ENCODE data around the gene PAPPA. TPM values are rescaled to one million over a fixed set of nuclear protein-coding genes. Genes with fewer than 3 reads are reported as not detected.

Gene PAPPA
- total RNA-seq, 1 experiment from 2014 or later: 0.17 TPM

DNA sequence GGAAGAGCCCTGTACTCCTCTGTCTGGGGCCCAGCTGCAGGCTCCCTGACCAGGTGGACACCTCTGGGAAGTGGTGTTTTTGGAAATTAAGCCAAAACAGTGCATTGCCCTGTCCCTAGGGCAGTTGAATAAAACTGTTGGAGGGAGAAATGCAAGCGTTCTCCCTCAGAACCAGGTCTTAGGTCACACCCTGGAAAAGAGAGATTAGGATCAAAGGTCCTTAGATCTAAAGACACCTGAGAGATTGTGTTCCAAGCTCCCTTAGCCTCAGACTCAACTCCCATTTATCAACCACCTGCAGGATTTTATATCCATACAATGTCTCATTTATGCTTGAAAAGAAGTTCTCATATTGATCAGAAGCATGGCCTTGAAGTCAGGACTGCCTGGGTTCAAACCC lies 64.8 kb downstream of the PAPPA start:
- Mint-ChIP-seq H3K4me1 (peaks cover 5% of the 10 kb centered on the region in 2 experiments), H3K36me3 (ENCODE audit: insufficient read depth in 1 of 3, low read depth in 3 of 3) (no peaks in the 10 kb centered on the region), H3K27me3 (ENCODE audit: low read depth) (peaks cover 2% of the 10 kb centered on the region), H3K27ac (no peak overlapping the region), H3K9me3 (no peaks in the 10 kb centered on the region; a peak in 1 of 5 replicates), H3K4me3 (no peak overlapping the region)
- Histone ChIP-seq H3K18ac (ENCODE audit: insufficient read length, low read depth, low read length) (no peak overlapping the region), H4K91ac (ENCODE audit: insufficient read length, low read depth, low read length) (no peak overlapping the region), H3K79me1 (ENCODE audit: insufficient read depth, low read depth, low read length, poor library complexity, severe bottlenecking) (no peaks in the 10 kb centered on the region), H2BK5ac (ENCODE audit: insufficient read length, low read length) (no peak overlapping the region), H3K4me2 (ENCODE audit: insufficient read depth, insufficient read length, low read length) (no peak overlapping the region), H3K27me3 (ENCODE audit: insufficient read depth, low read length) (no peaks in the 10 kb centered on the region), H3K14ac (ENCODE audit: insufficient read depth, low read length) (no peak overlapping the region), H2AK5ac (ENCODE audit: insufficient read length, low read length) (no peak overlapping the region), H2BK20ac (ENCODE audit: low read depth, low read length, poor library complexity, severe bottlenecking) (no peak overlapping the region), H3K79me2 (ENCODE audit: insufficient read depth, low read length) (no peaks in the 10 kb centered on the region), H3T11ph (ENCODE audit: low read length) (no peak overlapping the region), H3K23me2 (ENCODE audit: insufficient read length, low read depth, low read length, poor library complexity, severe bottlenecking) (no peaks in the 10 kb centered on the region), H3K27ac (ENCODE audit: insufficient read length, low read depth, low read length) (no peak overlapping the region), H2BK15ac (ENCODE audit: low read depth, low read length) (no peak overlapping the region), H2BK120ac (ENCODE audit: low read depth, low read length, poor library complexity, severe bottlenecking) (no peak overlapping the region), H3K9ac (ENCODE audit: extremely low read depth, insufficient read length, low read length) (no peak overlapping the region), H3K4ac (ENCODE audit: low read depth, low read length) (no peak overlapping the region), H2AFZ (ENCODE audit: low read length) (no peak overlapping the region), H3K56ac (ENCODE audit: insufficient read length, low read depth, low read length) (no peak overlapping the region), H3K9me3 (ENCODE audit: control insufficient read depth, low read depth, low read length) (no peaks in the 10 kb centered on the region), H4K20me1 (ENCODE audit: control insufficient read depth, insufficient read depth, insufficient read length) (no peaks in the 10 kb centered on the region), H2BK12ac (ENCODE audit: insufficient read length, low read depth, low read length) (no peak overlapping the region), H3K4me1 (ENCODE audit: insufficient read depth, low read length) (no peaks in the 10 kb centered on the region), H4K5ac (ENCODE audit: insufficient read length, low read depth, low read length) (no peak overlapping the region), H3K23ac (ENCODE audit: insufficient read length, low read depth, low read length) (no peak overlapping the region), H4K8ac (replicated peaks; ENCODE audit: insufficient read length, low read depth, low read length) (no peak overlapping the region)
- WGBS (ENCODE audit: extremely low coverage, insufficient read length, low lambda C conversion rate): no CpG with 5 or more reads among the region's 1 CpG
- TF ChIP-seq, protein P1, sequence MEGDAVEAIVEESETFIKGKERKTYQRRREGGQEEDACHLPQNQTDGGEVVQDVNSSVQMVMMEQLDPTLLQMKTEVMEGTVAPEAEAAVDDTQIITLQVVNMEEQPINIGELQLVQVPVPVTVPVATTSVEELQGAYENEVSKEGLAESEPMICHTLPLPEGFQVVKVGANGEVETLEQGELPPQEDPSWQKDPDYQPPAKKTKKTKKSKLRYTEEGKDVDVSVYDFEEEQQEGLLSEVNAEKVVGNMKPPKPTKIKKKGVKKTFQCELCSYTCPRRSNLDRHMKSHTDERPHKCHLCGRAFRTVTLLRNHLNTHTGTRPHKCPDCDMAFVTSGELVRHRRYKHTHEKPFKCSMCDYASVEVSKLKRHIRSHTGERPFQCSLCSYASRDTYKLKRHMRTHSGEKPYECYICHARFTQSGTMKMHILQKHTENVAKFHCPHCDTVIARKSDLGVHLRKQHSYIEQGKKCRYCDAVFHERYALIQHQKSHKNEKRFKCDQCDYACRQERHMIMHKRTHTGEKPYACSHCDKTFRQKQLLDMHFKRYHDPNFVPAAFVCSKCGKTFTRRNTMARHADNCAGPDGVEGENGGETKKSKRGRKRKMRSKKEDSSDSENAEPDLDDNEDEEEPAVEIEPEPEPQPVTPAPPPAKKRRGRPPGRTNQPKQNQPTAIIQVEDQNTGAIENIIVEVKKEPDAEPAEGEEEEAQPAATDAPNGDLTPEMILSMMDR (conservative IDR thresholded peaks at IDR 0.05): no peak
- DNase-seq: no peak

All from H9 (cell line).